ENCODE results near the gene SNTA1.

GRCh38 chr20:33386673-33387072 lies 56.9 kb downstream of the SNTA1 start:
- TF ChIP-seq, protein P1, sequence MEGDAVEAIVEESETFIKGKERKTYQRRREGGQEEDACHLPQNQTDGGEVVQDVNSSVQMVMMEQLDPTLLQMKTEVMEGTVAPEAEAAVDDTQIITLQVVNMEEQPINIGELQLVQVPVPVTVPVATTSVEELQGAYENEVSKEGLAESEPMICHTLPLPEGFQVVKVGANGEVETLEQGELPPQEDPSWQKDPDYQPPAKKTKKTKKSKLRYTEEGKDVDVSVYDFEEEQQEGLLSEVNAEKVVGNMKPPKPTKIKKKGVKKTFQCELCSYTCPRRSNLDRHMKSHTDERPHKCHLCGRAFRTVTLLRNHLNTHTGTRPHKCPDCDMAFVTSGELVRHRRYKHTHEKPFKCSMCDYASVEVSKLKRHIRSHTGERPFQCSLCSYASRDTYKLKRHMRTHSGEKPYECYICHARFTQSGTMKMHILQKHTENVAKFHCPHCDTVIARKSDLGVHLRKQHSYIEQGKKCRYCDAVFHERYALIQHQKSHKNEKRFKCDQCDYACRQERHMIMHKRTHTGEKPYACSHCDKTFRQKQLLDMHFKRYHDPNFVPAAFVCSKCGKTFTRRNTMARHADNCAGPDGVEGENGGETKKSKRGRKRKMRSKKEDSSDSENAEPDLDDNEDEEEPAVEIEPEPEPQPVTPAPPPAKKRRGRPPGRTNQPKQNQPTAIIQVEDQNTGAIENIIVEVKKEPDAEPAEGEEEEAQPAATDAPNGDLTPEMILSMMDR (conservative IDR thresholded peaks at IDR 0.05 in 1 of 2, IDR thresholded peaks at IDR 0.05 in 1 of 2; ENCODE audit: low read depth in 1 of 2, low read length in 2 of 2): no peak
- no peak for TF ChIP-seq EZH2 (IDR thresholded peaks at IDR 0.05; ENCODE audit: low read length, missing control alignments)
